DMS114 treated with DMSO at 0.1 percent for 48 hours (cell line): ENCODE measurements around the gene DNM3.

ENCODE experiments used
- DNase-seq: peaks from one replicate; lab custom pipeline; 2025; ENCODE audit not compliant: unreplicated experiment; lab: John Stamatoyannopoulos, UW

DNM3 gene

DNA sequence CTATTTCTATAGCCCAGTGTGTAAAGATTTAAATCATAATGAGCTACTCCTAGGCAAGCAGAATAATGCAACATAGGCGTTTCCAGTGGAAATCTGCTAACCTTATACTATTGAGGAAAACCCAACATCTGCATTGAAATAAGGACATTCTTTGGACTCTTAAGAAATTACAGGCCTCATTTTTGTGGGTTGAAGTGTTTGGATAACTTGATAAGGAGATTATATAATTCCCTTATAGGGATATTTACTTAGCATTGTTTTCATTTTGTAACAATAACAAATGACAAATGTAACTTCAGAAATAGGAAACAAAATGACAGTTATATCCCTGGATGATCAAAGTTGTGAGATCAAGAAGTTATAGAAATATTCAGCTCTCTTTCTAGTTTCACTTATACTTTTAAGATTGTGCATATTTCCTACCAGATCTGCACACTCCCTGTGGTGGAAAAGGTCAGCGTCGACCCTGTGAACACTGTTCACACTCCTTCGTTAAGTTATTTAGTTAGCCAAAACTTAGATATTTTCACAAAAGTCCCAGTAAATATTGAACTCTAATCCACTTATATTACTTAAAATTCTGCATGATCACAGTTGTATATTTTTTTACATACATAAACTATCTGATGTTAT lies 294.8 kb downstream of the DNM3 start:
- peak; percentile 89 for DNase-seq

DNA sequence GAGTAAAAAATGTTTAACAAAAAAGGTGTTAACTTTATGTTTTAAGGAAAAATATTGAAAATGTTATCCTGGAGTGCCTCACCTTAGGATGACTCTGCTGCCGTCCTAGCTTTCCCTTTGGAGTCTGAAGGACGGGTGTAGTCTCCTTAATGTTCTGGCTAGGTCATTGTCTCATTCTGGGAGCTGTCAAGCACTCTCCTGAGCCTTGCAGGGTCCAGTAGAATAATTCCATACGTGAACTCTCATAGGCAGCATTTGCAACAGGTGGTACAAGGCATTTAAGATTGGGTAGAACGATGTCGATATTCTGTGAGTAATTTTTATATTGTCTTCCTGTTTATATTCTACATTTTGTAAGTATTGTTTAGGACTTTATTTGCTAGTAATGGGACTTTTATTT lies 295.6 kb downstream of the DNM3 start:
- DNase-seq, result peak; percentile 80

DNA sequence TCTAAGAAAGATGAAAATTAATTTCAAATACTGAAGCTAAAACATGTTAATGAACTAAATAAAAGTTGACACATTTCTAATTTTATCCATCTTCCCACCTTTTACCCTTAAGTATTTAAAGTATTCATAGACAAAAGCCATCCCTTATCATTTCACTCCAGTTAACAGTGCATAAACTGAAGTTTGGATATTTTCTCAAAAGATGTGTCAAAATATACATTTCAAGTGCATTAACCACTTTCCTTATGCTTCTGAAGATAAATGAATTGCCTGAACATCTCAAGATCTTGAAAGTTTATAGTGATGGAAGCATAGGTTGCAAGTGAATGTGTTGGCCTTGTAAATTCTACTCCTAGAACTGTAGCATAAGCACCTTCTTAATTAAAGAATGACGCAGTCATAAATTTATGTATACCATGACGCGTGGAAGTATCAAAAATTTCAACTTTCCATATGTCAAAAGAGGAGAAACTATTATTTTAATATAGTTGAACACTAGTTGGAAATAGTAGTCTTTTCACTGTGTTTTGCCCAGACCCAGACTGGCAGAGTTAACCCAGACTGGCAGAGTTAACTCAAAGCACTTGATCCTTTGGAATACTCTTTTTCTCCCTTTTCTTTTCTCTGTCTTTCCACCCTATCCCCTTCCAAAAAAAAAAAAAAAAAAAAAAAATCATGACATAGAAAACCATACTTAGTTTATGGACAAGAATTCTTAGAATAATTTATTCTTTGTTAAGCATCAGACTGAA lies 296.6 kb downstream of the DNM3 start:
- DNase-seq, result peak; percentile 91

DNA sequence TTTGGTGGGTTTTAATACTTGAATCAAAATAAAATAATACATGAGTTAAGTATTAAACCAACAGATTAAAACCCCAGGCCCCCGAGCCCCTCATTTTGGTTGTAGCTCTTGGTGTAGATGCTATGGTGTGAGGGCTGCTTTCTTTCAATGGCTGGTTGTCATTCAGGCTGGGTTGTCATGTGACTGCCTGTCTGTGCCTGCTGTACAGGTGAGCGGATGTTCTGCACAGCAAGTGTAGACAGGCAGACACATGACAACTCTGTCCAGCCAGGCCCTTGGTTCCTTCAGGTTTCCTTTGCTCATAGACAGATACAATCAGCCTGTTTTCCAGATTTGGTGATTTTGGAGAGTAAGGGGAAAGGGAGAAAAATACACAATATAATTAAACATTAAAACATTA lies 297.3 kb downstream of the DNM3 start:
- no peak for DNase-seq

DNA sequence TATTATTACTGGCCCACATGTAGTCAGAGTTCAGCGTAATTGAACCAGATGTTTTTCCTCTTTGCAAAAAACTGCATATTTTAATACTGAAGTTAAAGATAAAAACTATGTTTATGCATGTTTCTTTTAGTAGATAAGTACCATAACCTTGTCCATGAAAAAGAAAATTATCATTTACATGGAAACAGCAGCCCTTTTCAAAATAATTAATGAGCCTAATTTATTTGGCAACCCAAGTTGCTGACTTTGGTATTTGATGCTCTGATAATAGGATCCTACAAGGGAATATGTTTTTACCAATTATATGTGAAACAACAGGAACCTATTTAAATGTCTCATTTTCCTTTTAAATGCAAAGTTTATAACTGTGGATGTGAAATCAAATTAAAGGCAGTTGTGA lies 297.9 kb downstream of the DNM3 start:
- no peak for DNase-seq

DNA sequence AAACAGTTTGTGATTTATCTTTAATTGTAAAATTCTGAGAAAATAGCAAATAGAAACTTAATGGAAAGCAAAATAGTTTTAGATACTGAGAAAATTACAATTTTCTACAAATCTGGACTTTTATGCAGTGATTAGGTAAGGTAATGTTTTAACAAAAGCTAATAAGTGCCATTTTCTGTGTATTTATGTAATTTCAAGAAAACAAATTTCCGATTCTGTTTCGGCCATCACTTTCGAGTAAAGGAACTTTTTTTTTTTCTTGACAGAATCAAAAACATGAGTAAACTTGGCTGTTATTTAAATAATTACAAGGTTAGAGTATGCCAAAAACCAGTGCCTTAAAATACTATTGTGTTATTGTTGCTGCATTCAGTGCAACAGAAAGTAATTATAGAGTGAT lies 298.8 kb downstream of the DNM3 start:
- no peak for DNase-seq

DNA sequence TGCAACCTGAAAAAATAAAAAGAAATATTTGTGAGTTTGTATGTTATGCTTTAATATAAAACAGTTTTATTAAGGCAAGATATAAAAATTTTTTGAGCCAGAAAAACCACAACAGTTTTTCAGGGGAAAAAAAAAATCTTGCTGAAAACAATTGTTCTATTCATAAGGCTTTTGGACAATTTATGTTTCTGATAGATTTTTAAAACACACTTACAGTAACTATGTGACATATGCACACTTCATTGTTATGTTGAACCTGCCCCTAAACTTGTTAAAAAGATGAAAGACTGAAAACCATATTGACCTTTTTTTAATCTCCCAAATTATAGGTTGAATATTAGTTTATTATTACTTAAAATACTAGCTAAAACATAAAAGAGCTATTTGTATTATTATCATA lies 299.3 kb downstream of the DNM3 start:
- no peak for DNase-seq

DNA sequence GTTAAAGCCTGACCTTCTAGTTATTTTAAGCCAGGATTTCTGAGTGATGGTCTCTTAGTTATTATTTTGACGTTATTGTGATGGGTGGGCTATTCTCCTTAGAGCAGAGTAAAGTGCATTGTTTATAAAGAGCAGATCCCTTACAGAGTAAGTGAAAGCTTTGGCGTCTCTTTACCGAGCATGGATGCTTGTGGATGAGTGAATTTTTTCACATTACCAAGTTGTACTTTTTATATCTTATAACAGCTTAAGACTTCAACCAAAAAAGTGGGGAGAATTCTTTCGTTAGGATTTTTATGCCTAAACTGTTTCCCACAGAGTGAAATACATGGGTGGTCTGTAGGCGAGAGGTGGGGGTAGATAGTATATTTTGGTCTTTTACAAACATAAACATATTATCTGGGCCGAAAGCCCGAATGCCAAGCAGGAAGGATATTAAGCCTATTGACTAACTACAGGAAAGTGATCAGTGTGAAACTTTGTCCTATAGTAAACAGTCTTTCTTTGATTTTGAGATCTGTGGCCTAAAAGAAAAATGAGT lies 300.1 kb downstream of the DNM3 start:
- DNase-seq, result peak; percentile 73

DNA sequence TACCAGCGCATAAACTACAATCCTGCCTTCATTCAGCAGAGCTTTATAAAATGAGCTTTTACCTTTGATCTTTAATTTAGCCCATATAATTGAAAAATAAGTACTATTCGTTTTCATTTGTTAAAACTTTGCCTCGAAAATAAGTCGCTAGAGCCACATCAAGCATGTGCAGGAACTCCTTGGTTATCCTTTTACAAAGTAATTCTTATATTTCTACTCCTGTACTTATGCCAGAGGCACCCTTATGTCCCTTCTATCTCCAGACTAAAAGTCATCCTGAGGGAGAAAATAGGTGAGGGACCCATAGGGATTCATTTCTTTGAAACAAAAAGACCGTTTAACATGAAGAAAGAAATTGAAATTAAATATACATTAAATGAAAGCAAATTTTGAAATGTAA lies 301.0 kb downstream of the DNM3 start:
- no peak for DNase-seq

DNA sequence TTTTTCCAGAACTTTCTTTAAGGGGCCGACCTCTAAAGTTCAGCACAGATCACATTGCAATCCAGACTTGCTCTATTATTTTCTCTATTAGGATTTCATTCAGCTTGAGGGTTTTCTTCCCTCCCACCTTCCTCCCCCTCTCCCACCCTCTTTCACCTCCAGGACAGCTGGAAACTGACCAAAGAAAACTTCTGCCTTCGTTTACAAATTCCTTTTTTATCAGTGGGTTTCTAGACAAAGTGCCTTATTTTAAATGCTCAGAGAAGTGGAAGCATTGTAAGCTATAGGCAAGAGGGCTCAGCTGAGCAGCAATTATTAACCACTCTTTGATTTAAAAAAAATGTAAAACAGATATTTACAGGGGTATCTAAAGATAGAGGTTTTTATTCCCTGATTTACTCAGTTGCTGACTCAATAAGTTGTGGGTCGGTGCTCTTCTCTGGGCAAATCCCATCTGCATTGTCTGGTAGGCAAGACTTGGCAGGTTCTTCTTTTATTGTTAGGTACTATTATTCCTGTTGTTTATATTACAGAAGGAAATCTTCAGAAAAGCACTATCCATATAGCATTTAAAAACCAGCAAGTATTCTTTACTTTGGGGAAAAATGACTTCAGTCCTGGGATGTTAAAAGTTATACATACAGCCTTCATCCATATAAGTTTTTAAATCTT lies 302.2 kb downstream of the DNM3 start:
- DNase-seq, result no peak

DNA sequence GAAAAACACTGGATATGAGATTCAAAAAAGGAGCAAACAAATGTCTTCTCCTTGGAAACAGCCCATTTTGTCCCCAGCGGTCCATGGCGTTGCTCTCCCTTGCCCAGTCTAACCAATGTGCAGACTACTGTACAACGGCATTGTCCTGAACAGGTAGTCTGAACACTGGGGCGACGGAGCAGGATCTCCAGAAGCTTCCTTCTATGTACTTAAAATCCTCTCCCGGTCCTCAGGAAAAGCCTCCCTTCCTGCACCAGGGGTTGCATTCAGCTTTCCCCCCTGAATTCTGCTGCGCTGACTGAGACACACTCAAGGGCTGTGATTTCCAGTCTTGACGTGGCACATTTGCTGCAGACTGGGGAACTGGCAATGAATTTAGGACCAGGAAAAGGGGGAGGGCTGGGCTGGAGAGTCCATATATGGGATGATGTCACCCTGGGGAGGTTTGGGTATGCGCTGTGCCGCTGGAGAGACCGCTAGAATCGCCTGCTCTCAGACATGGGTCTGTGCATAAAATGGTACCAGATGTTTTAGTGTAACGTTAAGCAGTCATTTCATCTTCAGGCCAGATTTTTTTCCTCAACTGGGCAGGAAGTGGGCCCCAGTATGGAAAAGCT lies 303.3 kb downstream of the DNM3 start:
- peak; percentile 89 for DNase-seq

DNA sequence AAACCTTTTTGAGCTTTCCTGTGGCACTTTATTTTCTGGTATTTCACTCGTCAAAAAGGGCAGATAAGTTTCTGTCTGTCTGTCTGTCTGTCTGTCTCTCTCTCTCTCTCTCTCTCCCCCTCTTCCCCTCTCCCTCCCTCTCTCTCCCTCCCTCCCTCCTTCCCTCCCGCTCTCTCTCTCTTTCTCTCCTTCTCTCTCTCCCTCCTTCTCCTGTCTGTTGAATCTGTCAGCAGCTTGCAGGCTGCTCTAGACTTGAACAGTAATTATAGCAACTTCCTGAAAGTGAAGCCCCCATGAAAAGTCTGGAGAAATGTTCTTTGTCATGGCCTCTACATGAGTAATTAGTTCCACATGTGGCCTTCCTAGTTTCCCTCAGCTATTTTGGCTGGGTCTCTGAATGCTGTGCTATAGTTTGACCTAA lies 303.9 kb downstream of the DNM3 start:
- peak; percentile 77 for DNase-seq

DNA sequence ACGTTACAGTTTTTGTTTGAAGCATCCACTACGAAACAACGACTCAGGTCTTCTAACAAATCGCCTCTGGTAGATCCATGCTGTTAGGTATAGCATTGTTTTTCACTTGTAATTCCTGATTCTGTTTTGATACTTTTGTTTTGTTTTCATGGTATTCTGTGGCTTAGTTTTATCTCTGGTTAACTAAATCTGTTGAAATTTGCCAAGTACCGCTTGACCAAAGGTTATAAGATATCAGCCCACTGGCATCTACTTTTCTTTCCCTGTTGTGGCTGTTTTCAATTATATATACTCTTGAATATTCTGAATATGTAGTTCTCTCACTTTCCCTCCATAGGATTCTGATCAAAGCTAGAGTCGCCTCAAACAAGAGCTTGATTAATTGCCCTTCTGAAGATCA lies 304.4 kb downstream of the DNM3 start:
- DNase-seq, result no peak

DNA sequence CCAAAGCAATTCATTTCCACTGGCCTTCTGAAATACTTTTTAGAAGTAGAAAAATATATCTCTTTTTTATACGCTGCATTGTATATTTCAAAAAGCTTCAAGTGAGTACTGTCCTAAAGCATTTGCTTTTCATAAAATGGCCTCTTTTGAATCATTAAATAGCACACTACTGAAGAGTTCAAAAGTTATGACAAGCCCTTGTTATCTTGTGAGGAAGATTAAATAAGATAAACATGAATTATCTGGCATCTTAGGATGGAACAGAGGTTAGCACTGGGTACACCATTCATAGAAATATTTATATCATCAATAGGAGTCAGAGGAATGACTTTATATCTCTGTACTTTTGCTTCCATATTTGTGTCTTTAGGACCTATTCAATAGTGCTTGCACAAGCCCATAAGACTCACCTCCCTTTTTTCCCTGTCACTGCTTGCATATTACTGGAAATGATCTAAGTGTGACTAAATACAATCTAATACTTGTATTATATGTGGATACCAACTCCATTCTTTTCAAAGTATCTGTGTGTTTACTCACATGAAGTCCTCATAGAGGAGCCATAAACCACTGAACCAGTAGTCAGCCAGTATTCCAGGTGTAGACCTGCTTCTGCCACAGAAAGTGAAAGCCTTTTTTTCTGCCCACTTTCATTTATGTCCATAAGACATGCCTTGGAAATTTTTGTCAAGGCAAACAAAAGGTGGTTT lies 305.0 kb downstream of the DNM3 start:
- DNase-seq, result no peak

DNA sequence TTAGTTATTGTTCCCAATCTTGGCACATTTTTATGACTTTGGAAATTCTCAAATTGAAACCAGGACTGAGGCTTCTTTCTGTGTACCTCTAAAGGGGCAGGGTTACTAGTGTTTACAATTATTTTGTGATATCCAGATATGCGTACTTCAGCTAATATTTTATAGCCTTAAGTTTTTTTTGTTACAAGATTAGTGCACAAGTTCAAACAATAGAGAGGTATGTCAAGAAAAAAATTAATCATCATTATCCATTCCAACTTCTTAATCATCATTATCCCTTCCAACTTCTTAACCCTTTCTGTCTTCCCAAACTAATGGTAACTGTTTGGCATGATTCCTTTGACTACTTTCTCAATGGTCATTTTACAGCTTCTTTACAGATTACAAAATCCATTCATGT lies 306.2 kb downstream of the DNM3 start:
- no peak for DNase-seq

DNA sequence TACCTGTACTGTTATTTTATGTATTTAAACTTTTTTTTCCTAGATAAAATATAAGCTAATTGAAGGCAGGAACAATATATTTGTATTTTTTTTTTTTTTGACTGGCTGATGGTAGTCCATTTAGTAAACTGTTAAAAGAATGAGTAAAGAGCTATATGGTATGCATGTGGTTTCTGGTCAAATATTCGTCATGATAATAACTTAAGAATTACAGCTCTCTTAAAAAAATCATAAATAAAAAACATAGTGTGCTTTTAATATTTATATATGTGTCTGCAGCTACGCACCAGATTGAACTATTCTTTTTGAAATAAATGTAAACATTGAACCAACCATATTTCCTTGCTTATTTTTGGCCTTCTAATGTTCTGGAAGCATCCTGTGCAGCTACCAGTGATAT lies 306.9 kb downstream of the DNM3 start:
- no peak for DNase-seq

DNA sequence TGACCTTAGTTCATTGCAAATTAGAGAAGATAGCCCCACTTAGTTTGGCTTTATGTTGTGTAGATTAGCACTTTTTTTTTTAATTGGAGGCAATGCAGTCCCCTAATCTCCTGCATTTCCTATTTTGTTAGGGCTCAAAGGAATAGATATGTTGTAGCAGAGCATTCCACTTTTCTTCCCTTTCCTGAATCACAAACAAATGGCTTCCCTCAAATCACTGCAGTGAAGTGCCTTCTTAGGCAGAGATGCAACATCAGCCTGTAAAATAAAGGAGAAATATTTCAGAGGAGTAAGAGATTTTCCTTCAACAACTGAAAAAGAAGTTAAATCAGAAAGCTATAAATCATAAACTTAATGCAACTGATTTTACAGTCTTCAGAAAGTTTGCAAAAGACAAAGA lies 307.4 kb downstream of the DNM3 start:
- DNase-seq, result no peak

DNA sequence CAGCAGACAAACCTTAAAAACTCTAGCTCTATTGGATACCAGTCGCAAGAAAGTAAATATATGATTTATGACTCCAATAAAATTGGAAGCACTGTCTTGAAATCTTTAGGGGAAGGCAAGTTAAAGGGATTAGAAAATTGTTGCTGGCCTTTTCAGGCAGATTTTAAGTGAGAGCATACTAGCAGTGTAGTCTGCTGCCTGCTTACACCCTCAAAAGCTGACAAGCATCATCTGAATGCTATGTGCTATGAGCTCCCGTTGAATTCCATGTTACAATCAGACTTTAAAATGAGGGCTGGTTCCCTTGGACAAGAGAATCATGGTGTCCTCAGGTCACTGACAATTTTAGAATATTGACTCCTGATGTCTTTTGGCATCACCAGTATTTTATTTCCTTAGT lies 308.0 kb downstream of the DNM3 start:
- DNase-seq, result peak; percentile 68

DNA sequence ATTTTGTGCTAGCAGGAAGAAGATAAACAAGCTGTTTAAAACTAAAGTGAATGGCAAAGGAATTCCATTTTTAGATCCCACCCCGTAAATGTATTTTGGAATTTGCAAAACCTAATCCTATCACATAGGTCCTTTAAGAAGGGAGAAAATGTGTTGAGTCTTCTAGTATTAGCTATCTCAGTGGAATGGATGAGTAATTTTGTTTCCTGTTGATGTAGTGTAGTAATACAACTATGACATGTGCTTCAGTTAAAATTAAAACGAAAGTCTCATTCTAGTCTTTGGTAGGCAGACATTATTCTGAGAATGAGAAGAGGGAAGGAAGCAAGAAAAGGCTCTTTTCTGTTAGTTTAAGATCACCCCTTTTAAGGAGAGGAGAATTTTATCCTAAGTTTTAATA lies 313.3 kb downstream of the DNM3 start:
- DNase-seq, result no peak

DNA sequence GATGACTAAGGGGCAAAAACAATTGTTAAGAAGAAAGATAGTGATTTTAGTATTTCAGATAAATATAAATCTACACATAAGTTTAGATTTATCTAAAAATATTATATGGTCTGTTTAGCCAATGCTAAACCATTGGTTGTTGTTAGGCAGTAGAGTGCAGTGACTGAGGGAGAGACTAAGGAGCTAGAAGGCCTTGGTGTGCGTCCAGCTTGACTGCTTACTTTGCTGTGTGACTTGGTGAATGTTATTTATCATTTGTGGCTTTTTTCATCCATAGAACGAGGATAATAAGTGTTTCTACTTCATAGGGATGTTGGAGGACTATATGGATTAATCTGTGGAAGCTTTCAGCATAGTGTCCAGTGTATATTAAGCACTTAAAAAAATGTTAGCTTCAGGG lies 314.5 kb downstream of the DNM3 start:
- no peak for DNase-seq

DNA sequence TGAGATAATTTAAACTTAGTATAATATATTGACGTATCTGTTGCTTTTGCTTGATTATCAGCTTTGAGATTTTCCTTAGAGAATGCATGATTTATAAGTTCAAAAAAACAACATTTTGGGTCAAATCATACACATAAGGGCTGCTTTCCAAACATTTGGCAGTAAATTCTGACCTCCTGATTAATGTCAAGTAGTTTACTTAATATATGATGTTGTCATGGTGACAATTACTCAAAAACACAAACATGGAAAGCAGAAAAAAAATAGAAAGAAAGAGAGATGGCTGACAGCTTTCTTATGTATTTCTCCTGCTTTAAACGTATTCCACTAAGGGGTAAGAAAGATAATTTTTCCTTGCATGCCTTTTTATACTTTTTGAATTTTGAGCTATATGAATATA lies 320.9 kb downstream of the DNM3 start:
- DNase-seq, result no peak
